GM19328 (cell line): ENCODE results near the gene TLE4.
"Not testable (repeated sequence)": the region's sequence is repeated elsewhere in the genome, so short reads cannot be mapped to it uniquely, and the experiment has no call there.

Experiments used
- ATAC-seq: cut with Tn5 transposase; IDR thresholded peaks from one replicate; pipeline ENCODE4 v1.9.1; 2021; ENCODE audit warnings: mild to moderate bottlenecking, moderate library complexity; ENCODE audit not compliant: unreplicated experiment

The TLE4 gene

DNA sequence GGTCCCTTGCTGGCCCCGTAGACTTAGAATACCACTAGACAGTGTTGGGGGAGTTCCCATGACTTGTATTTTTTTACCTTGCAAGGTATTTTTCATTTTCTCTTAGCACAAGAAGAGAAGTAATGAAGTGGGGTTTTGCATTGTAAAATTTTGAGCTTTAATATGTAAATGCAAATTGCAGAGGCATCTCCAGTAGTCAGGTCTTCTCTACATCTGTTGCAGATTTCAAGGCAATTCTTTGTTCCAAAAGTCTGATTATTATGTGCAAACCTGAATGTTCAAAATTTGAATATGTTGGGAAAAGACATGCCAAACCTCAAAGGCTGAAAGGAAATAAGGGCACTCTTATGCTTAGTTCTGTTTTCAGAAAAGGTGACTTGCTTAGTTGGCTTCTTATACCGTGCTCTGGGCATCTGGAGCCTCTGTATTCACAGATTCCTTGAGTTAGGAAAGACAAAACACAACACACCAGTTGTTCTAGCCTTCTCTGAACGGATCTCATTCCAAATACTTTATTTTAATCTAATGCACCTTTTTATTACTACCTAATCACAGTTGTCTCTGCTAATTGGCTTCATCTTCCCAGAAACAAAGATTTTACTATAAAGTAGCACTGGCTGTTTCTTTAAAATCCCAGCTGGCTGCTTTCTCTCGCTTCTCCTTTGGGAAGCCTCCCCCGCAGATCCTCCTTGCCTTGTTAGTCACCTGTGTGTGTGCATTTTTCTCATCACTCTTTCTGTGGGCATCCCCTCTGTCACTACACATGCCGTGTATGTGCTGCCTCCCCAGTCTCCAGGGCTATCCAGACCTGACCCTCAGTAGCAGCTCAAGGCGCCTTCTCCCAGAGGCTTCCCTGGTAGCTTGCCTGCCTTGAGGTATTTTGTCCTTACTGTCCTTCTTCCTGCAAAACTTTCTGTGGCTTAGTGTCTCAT is 138.2 kb downstream of the TLE4 start:
- ATAC-seq: no peak

DNA sequence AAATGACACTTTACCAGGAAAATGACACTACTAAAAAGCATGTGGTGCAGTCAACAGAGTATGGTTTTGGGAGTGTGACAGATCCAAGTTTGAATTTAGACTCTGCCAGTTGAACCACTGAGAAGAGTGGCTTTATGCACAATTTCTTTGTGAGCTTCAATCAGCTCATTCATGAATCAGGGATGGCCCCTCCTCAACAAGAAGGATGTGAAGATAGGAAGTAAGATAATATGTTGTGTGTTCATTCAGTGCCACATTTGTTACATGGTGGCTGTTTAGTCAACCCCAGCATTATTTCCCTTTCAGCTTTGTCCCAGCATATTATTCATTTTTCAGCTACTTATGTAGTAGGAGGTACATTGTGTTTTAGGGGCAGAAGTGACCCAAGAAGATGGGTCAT is 140.1 kb downstream of the TLE4 start:
- ATAC-seq: no peak

DNA sequence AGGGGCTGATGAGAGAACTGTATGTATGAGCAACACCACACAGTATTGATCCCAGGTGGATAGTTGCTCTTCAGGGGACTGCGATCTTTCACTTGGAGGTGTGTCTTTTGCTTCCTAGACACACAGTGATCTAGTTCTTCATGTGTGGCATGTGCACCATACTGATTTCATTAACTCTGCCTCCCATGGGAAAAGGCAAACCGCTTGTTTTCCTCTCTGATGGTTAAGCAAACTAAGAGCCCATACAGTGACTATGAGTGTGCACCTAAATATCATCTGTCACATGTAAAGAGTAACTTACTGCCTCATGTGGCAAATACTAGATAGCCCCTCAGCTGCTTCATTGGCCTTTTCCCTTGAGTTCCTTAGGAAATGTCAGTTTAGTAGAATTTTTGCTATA is 147.3 kb downstream of the TLE4 start:
- ATAC-seq: no peak

DNA sequence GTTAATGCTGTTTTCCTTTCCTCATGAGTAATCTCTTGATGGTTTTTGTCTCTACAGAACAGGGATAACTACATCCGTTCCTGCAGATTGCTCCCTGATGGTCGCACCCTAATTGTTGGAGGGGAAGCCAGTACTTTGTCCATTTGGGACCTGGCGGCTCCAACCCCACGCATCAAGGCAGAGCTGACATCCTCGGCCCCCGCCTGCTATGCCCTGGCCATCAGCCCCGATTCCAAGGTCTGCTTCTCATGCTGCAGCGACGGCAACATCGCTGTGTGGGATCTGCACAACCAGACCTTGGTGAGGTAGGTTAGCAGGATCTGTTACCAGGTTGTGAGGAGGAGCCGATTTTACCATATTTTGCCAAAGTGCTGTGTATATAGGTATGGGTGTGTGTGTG is 148.2 kb downstream of the TLE4 start:
- no peak for ATAC-seq

DNA sequence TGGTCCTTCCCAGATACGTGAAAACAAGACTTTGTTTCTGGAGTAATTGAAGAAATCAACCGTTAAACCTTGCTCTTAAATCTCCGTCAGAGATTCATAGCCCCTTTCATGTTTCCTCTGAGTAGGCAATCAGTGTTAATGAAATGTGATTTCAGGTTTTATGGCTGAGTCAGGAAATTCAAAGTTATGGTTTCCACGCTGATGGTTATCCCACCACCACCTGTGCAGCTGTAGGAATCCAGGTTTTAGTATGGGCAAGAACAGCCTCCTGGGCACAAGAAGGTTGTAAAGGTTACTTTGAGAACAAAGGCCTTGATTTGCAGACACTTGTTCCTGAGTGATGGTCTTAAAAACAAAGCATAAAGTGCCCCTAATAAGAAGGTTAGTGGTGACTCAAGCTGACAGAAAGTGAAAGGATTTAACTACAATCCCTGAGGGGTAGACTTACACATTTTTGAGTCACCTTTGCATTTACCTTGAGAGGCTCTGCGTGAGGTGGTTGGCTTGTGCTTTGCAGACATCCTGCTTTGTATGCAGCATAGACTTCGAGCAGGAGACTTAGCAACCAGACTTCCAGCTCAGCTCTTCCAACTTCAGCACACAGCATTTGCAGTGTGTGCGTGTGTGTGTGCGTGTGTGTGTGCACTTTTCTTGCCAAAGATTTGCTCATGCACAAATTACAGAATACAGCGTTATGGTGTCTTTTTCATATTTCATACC is 159.6 kb downstream of the TLE4 start:
- no peak for ATAC-seq

DNA sequence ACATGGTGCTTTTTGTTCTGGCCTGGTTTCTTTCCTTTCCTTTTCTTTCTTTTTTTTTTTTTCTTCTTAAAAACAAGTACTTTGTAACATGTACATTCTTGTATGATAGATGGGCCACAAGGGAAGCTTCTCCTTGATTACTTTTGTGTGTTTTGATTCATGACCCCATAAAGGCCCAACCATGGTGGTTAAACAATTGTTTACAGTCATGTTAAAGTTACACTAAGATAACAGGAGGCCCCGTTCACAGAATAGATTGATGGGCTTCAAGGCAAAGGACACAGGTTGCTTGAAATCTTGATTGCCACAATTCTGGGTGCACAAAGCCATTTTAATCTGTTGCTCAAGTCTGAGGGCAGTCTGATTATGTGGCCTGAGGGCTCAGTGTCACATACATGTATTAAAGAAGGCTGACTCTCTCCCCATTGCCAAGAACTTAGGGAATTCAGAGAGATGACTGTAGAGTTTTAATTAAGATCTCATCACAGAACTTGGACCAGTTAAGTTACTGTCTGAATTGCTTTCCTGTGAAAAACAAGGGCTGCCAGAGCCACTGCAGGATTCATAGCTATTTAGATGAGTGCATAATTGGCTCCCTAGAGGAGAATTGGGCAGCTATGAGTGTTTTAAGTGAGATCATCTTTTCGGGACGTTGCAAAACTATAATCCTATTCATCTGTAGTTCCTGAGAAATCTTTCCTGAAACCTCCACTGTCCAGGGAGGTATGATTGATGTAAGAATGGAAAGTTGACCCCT is 163.4 kb downstream of the TLE4 start:
- no peak for ATAC-seq

DNA sequence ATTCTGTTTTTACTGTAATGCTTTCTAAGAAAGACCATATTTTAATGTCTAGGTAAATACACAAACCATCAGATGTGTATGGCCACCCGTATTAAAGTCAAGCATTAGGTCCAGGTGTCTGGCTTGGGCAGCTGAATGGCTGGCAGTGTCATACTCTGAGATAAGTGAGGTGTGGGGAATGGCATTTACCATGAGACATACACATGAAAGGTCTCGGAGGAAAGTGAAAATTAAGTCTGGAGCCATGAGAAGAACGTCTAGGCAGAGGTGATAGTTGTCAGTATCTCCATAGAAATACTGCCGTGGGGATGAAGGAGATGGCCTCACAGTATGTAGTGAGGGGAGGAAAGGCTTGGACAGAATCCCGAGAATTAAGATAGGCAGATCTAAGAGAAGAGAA is 164.3 kb downstream of the TLE4 start:
- ATAC-seq: no peak

DNA sequence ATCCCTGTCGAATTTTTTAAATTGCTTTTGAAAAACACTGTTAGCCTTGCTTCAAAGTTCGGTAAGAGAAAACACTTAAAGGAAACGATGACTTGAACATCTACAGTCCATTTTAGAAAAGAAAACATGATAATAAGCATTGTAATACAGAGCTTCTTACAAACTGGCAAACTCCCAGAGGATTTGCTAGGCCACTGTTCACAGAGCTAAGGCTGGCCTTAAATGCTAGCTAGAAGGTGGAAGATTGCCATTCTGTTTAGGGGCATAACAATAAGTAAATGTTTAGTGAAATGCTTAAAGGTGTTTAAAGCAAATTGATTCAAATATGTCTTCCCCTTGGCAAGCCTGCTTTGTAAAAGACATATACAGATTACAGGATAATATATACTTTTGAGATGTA is 169.6 kb downstream of the TLE4 start:
- ATAC-seq: no peak

DNA sequence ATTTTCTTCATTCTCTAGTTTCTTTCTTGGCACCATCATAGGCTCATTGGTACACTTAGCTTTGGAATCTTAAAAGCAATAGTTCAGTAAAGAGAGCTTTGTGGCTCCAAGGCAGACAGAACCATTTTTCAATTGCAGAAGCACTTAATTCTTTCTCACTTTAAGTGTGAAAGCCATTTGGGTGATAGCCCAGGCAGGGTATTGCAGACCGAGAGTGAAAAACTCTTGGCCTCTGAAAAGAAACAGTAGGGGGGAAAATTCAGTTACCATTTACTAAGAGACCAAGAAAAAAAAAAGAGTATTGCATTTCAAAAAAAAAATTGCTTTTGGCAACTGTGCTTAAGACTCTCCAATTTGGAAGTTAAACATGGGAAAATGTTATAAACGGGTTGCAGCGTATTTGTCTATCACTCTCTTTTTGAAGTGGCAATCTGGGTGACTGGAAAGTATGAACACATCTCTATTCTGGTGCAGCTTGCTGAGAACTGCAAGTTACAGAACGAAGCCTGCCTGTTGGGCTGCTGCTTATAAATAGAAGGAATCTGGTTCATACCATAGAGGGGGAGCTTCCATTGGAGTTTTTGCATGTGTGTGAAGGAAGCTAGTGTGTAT is 170.5 kb downstream of the TLE4 start:
- no peak for ATAC-seq

DNA sequence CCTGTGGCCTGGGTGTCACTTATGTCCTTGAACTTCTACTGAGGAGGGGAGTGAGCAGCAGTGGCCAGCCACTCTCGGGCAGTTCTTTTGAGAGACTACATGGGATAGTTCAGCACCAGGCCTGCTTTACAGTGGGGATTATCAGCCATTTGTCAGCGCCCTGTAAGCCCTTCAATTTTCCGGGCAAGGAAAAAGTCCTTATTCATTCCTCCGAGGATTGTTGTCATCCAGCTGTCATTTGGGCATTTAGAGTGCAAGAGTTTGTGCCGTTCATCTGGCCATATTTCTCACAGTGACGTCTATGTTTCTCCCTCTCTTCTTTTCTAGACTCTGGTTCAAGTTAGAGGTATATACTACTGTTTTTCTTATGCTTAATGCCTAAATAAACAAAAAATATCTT is 172.8 kb downstream of the TLE4 start:
- ATAC-seq: no peak

DNA sequence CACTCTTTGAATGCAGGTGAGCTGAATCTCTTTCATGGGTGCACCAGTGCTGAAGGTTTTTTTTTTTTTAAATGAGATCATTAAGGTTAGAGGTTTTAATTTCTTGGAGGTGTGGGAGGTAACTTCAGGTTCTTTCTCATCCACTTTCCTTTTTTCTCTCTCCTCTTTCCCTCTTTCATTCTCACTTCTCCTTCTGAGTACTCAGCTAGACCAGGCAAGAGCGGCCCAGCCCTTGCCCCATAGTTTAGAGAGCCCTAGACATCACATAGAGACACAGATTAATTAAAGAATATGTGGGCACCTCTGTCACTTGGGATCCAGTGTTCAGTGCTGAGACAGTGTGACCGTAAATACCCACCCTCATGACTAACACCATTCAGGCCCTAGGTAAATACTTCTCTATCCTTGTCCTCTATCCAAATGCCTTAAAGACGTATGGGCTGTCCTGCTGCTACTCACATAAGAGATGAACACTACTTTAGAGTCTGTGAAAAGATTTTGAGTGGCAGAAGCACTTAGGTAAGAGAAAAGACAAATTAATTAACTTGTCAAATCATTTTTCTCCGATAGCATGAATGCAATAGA is 174.1 kb downstream of the TLE4 start:
- no peak for ATAC-seq

DNA sequence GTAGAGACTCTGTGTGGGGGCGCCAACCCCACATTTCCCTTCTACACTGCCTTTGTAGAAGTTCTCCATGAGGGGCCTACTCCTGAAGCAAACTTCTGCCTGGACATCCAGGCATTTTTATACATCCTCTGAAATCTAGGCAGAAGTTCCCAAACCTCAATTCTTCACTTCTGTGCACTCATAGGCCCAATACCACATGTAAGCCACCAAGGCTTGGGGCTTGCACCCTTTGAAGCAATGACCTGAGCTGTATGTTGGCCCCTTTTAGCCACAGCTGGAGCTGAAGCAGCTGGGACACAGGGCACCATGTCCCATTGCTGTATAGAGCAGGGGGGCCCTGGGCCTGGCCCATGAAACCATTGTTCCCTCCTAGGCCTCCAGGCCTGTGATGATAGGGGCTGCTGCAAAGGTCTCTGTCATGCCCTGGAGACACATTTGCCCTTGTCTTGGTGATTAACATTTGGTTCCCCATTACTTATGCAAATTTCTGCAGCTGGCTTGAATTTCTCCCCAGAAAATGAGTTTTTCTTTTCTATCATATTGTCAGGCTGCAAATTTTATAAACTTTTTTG is 180.2 kb downstream of the TLE4 start:
- not testable (repeated sequence) for ATAC-seq

DNA sequence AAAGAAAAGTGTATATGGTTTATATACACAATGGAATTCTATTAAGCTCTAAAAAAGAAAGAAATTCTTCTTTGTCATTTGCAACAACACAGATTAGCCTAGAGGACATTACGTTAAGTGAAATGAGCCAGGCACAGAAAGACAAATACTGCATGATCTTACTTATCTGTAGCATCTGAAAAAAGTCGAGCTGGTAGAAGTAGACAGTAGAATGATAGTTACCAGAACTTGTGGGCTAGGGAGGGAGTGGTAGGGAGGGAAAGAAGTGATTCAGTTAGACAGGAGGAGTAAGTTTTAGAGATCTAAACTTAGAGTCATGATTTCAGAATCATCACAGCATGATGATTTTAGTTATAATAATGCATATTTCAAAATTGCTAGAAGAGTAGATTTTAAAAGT is 184.6 kb downstream of the TLE4 start:
- no peak for ATAC-seq

DNA sequence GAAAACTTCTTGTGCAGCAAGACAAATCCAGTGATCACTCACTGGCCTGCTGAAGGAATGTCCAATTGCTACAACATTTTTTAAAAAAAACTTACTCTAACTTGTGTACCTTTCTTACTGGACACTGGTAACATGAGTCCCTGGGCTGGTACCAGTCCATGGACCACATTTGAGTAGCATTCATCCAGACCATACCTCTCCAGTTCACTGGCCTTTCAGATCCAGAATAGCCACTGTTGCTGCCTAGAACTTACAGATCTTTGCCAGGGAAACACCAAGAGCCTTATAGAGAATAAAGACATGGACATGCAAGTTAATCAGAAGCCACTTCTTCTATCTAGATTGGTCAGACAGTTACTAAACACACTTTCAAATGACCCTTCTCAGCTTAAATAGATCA is 185.3 kb downstream of the TLE4 start:
- ATAC-seq: no peak

DNA sequence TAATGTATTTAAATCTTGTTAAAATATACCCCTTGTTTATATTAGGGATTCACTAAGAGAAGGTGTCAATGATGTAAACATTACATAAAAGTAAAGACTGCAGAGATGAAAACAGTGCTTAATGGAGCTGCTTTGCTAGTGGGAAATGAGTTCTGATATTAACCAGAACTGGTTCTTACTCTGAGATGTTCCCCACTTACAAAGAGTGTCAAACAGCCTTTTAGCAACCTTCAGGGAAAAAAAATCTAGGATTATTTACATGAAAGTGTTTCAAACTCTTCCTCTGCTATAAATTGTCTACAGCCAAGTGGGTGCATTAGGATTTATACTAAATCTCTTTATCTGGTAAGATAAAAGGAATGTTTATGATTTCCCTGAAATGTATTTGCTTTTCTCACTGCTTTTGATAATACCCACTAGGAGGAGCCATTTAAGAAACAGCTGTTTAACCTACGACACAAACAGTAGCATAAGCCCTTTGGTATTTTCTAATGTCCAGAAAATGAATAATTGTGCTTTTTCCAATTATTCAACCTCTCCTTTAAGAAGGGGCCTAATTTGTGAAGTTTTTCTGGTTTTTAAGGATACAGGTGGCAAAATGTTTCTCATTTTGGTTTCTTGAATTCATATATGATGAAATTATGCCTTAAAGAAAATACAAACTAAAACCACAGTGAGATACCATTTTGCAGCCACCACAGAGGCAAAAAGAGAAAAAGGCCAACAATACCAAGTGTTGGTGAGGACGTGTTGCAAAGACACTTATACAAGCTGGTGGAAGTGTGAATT is 186.3 kb downstream of the TLE4 start:
- no peak for ATAC-seq

DNA sequence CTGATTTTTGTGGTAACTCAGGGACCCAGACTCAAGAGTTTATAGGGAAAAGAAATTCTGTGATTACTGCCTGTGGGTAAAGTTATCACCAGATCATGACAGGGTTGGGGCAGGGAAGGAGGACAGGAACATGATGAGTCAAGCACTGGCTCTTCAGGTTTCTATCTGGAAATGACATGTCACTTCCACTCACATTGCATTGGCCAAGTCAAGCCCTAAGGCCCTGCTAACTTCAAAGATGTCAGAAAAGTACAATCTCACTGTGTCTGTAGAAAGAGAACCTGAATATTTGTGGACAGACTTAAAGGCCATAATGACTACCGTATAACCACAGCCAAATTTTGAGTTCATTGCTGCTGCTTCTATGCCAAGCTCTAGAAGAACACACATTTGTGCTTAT is 187.7 kb downstream of the TLE4 start:
- ATAC-seq: no peak

DNA sequence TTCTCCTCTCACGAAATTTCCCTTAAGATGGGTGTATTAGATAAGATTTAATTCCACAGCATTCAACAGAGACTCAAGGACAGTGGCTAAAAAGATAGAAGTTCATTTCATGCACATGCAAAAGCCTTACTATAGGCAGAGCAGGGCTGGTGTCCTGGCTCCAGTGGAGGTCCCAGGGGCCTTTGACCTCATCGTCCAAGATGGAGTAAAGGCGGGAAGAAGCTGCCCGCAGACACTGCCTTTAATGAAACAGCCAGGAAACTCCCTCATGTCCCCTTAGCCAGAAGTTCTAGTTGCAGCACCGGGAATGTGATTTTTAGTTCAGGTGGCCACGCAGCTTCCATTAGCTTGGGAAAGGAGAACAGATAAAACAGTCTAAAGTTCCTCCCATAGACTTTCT is 190.3 kb downstream of the TLE4 start:
- no peak for ATAC-seq

DNA sequence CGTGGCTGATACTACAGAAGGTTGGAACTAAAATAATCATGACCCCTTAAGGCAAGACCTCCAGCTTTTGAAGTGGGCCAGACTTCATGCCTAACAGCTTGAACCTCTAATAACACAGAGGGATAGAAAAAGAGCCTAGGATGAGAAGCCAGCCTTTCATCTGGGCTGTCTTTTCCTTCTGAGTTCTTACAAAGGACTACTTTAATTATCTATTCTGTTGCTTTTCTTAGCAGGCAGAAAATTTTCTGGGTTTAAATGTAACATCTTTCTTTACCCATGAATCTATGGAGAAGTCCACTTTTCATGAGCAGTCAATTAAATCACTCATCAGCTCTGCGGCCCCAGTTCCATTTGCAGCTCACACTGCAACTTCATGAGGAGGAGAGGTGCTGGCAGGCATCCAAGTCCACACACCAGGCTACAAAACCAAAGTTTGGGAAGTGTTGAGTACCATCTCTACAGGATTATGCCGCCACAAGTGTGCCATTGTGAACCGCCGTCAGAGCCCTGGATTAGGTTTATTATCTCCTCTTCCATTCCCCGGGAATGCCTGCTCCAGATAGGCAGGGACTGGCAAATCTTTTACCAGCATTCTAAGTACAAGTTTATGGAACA is 192.0 kb downstream of the TLE4 start:
- no peak for ATAC-seq

DNA sequence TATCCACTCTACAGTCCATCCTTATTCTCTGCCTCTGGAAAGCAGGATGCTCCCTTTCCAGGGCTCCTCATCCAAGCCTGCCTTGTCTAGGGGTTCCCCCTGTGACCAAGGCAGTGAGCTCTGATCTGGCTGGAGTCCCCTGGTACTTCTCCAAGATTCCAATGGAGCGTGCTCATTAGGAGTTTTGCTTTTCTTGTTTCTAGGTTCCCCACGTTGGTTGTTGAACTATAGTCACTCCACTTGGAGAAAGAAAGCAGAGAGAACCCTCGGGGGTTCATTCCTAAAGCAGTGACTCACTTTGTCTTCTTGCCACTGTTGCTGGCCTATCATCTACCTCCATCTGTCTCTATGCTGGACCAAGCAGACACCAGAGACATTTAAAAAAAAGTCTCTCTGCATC is 192.6 kb downstream of the TLE4 start:
- no peak for ATAC-seq
